ENCODE results near the gene PDS5B.

GRCh38 chr13:32548837-32549236, 37.4 kb upstream of the PDS5B start:
- TF ChIP-seq JUN (IDR thresholded peaks at IDR 0.05; ENCODE audit: borderline replicate concordance, low read depth, low read length) (no peak), JUN (CRISPR knock-in tag; IDR thresholded peaks at IDR 0.05; ENCODE audit: borderline replicate concordance) (no peak), HIVEP1 (CRISPR knock-in tag; IDR thresholded peaks at IDR 0.05) (no peak), KLF1 (tag; IDR thresholded peaks at IDR 0.05) (no peak), CTCF (IDR thresholded peaks at IDR 0.05 in 2 of 3, conservative IDR thresholded peaks at IDR 0.05 in 1 of 3; ENCODE audit: insufficient read depth in 2 of 3, low read depth in 1 of 3, low read length in 3 of 3) (no peak), CEBPG (CRISPR knock-in tag; IDR thresholded peaks at IDR 0.05) (no peak), CEBPG (tag; conservative IDR thresholded peaks at IDR 0.05 in 1 of 2, IDR thresholded peaks at IDR 0.05 in 1 of 2) (peak; percentile 35 to 53; a peak in 3 of 4 replicates), ILK (tag; IDR thresholded peaks at IDR 0.05; ENCODE audit: borderline replicate concordance, low read depth) (no peak)
